ENCODE data around the gene MLH1. TPM values are rescaled to one million over a fixed set of nuclear protein-coding genes. Genes with fewer than 3 reads are reported as not detected.
"Not testable (repeated sequence)": the region's sequence is repeated elsewhere in the genome, so short reads cannot be mapped to it uniquely, and the experiment has no call there.

Gene MLH1
- total and polyA plus RNA-seq, 2 experiments from 2014 or later, result 27.8 to 36.3 TPM

GRCh38 chr3:37050282-37050681 is 57.0 kb downstream of the MLH1 start:
- Histone ChIP-seq H3K27ac (no peak overlapping the region), H3K9me3 (ENCODE audit: low read depth) (no peaks in the 10 kb centered on the region), H3F3A (ENCODE audit: insufficient read depth) (peaks cover 36% of the 10 kb centered on the region), H3K4me1 (ENCODE audit: insufficient read depth) (peaks cover 27% of the 10 kb centered on the region), H3K9ac (no peak overlapping the region), H3K4me2 (ENCODE audit: unreplicated experiment) (no peak overlapping the region), H2AFZ (no peak overlapping the region), H3K4me3 (no peak overlapping the region), H3K79me2 (ENCODE audit: insufficient read depth) (no peaks in the 10 kb centered on the region), H3K36me3 (ENCODE audit: low read depth) (peaks cover 67% of the 10 kb centered on the region), H3K27me3 (replicated peaks; ENCODE audit: insufficient read depth) (no peaks in the 10 kb centered on the region), H3K9me2 (ENCODE audit: insufficient read depth) (no peaks in the 10 kb centered on the region), H4K20me1 (ENCODE audit: insufficient read depth) (no peaks in the 10 kb centered on the region)
- no peak for TF ChIP-seq EZH2 (IDR thresholded peaks at IDR 0.05; ENCODE audit: insufficient read depth, poor library complexity, severe bottlenecking)
- TF ChIP-seq EZH2phosphoT487 (IDR thresholded peaks at IDR 0.05; ENCODE audit: insufficient read depth, low read depth), result no peak
- no peak for DNase-seq
- WGBS, 2 experiments (ENCODE audit: low coverage in 1 of 2, low lambda C conversion rate in 2 of 2, missing lambda C conversion rate in 2 of 2), result 100% methylated on average over 1 of the region's 1 CpG
- in situ Hi-C loops (cut with MboI), result no loop called here

- Histone ChIP-seq H3K27me3 (replicated peaks; ENCODE audit: insufficient read depth) (no peaks in the 10 kb centered on the region), H3K4me2 (ENCODE audit: unreplicated experiment) (peak overlapping the region; percentile 15), H3K9me2 (ENCODE audit: insufficient read depth) (no peaks in the 10 kb centered on the region), H3F3A (ENCODE audit: insufficient read depth) (peaks cover 53% of the 10 kb centered on the region), H3K36me3 (ENCODE audit: low read depth) (peaks cover 76% of the 10 kb centered on the region), H3K9me3 (ENCODE audit: low read depth) (no peaks in the 10 kb centered on the region), H3K79me2 (ENCODE audit: insufficient read depth) (0 out of 2 replicates have a peak, but pooled peaks cover 7% of the 10 kb centered on the region), H4K20me1 (ENCODE audit: insufficient read depth) (no peaks in the 10 kb centered on the region), H3K4me1 (ENCODE audit: insufficient read depth) (peaks cover 39% of the 10 kb centered on the region), H2AFZ (no peak overlapping the region), H3K9ac (no peak overlapping the region), H3K27ac (peak overlapping the region; percentile 88; the same call in 1 of the 2 replicates), H3K4me3 (no peak overlapping the region)
- no peak for DNase-seq
- TF ChIP-seq EZH2phosphoT487 (IDR thresholded peaks at IDR 0.05; ENCODE audit: insufficient read depth, low read depth) (no peak), EZH2 (IDR thresholded peaks at IDR 0.05; ENCODE audit: insufficient read depth, poor library complexity, severe bottlenecking) (no peak)
- in situ Hi-C loops (cut with MboI), result no loop called here
Measured at GRCh38 chr3:37052860-37053259, 59.5 kb downstream of the MLH1 start.

DNA sequence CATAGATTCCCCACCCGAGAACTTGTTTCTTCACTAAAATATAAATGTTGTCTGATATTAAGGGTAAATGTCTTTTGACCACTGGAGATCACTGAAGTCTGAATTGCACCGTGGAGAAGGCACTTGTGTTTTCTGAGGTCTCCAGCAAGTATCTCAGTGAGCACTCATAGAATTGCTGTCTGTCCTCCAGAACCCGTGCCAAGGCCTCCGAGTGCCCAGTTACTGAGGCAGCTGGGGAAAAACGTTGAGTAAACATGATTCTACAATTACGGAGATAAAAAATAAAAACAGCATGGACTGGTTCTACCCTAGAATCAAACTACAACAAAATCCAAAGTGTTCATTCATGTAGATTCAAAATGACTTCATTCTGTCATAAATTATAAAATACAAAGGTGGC is 60.0 kb downstream of the MLH1 start:
- Histone ChIP-seq H3F3A (ENCODE audit: insufficient read depth) (peaks cover 58% of the 10 kb centered on the region), H3K9me2 (ENCODE audit: insufficient read depth) (no peaks in the 10 kb centered on the region), H3K4me3 (no peak overlapping the region), H3K4me1 (ENCODE audit: insufficient read depth) (peaks cover 39% of the 10 kb centered on the region), H4K20me1 (ENCODE audit: insufficient read depth) (no peaks in the 10 kb centered on the region), H3K79me2 (ENCODE audit: insufficient read depth) (0 out of 2 replicates have a peak, but pooled peaks cover 8% of the 10 kb centered on the region), H2AFZ (no peak overlapping the region), H3K27me3 (replicated peaks; ENCODE audit: insufficient read depth) (no peaks in the 10 kb centered on the region), H3K27ac (peak overlapping the region; percentile 88), H3K4me2 (ENCODE audit: unreplicated experiment) (no peak overlapping the region), H3K9me3 (ENCODE audit: low read depth) (no peaks in the 10 kb centered on the region), H3K9ac (no peak overlapping the region), H3K36me3 (ENCODE audit: low read depth) (peaks cover 78% of the 10 kb centered on the region)
- peak; percentile 25 for DNase-seq
- no peak for TF ChIP-seq EZH2phosphoT487 (IDR thresholded peaks at IDR 0.05; ENCODE audit: insufficient read depth, low read depth)
- TF ChIP-seq EZH2 (IDR thresholded peaks at IDR 0.05; ENCODE audit: insufficient read depth, poor library complexity, severe bottlenecking), result no peak
- 39 to 40% methylated on average over 6 of the region's 6 CpGs for WGBS, 2 experiments (ENCODE audit: low coverage in 1 of 2, low lambda C conversion rate in 2 of 2, missing lambda C conversion rate in 2 of 2)
- in situ Hi-C loops (cut with MboI), result no loop called here

- no peaks in the 10 kb centered on the region for H3K9me2 ChIP-seq (ENCODE audit: insufficient read depth)
- 97 to 100% methylated on average over 2 of the region's 2 CpGs for WGBS, 2 experiments (ENCODE audit: low coverage in 1 of 2, low lambda C conversion rate in 2 of 2, missing lambda C conversion rate in 2 of 2)
- in situ Hi-C loops (cut with MboI), result no loop called here
- no peaks in the 10 kb centered on the region for H3K27me3 ChIP-seq (replicated peaks; ENCODE audit: insufficient read depth)
- peaks cover 59% of the 10 kb centered on the region for H3F3A ChIP-seq (ENCODE audit: insufficient read depth)
- no peak for TF ChIP-seq EZH2 (IDR thresholded peaks at IDR 0.05; ENCODE audit: insufficient read depth, poor library complexity, severe bottlenecking)
- no peak for TF ChIP-seq EZH2phosphoT487 (IDR thresholded peaks at IDR 0.05; ENCODE audit: insufficient read depth, low read depth)
- H3K4me3 ChIP-seq, result no peak overlapping the region
- H3K4me1 ChIP-seq (ENCODE audit: insufficient read depth), result peaks cover 39% of the 10 kb centered on the region
- no peaks in the 10 kb centered on the region for H3K9me3 ChIP-seq (ENCODE audit: low read depth)
- H3K79me2 ChIP-seq (ENCODE audit: insufficient read depth), result peaks cover 8% of the 10 kb centered on the region; the same call in 1 of the 2 replicates
- H2AFZ ChIP-seq, result no peak overlapping the region
- peak overlapping the region; percentile 30 for H3K4me2 ChIP-seq (ENCODE audit: unreplicated experiment)
- peak overlapping the region; percentile 55 for H3K9ac ChIP-seq
- H3K27ac ChIP-seq, result peak overlapping the region; percentile 88
- DNase-seq, result peak; percentile 13
- H4K20me1 ChIP-seq (ENCODE audit: insufficient read depth), result no peaks in the 10 kb centered on the region
- peaks cover 77% of the 10 kb centered on the region for H3K36me3 ChIP-seq (ENCODE audit: low read depth)
Measured at GRCh38 chr3:37053753-37054152, 60.4 kb downstream of the MLH1 start.

GRCh38 chr3:37054370-37054769 is 61.1 kb downstream of the MLH1 start:
- Histone ChIP-seq H3K27me3 (replicated peaks; ENCODE audit: insufficient read depth) (no peaks in the 10 kb centered on the region), H3K79me2 (ENCODE audit: insufficient read depth) (peaks cover 8% of the 10 kb centered on the region; the same call in 1 of the 2 replicates), H3K9me2 (ENCODE audit: insufficient read depth) (no peaks in the 10 kb centered on the region), H3K9me3 (ENCODE audit: low read depth) (no peaks in the 10 kb centered on the region), H3K4me3 (0 out of 2 replicates have a peak overlapping the region, but pooled peaks have one; percentile 1), H3K36me3 (ENCODE audit: low read depth) (peaks cover 77% of the 10 kb centered on the region), H3K4me1 (ENCODE audit: insufficient read depth) (peaks cover 39% of the 10 kb centered on the region), H4K20me1 (ENCODE audit: insufficient read depth) (no peaks in the 10 kb centered on the region), H2AFZ (no peak overlapping the region), H3F3A (ENCODE audit: insufficient read depth) (peaks cover 62% of the 10 kb centered on the region), H3K9ac (peak overlapping the region; percentile 55), H3K27ac (peak overlapping the region; percentile 88), H3K4me2 (ENCODE audit: unreplicated experiment) (peak overlapping the region; percentile 30)
- TF ChIP-seq EZH2phosphoT487 (IDR thresholded peaks at IDR 0.05; ENCODE audit: insufficient read depth, low read depth) (no peak), EZH2 (IDR thresholded peaks at IDR 0.05; ENCODE audit: insufficient read depth, poor library complexity, severe bottlenecking) (no peak)
- peak; percentile 95 for DNase-seq
- in situ Hi-C loops (cut with MboI), result no loop called here
- 0 to 3% methylated on average over 3 of the region's 3 CpGs for WGBS, 2 experiments (ENCODE audit: low coverage in 1 of 2, low lambda C conversion rate in 2 of 2, missing lambda C conversion rate in 2 of 2)

- H3K9ac ChIP-seq, result peak overlapping the region; percentile 55
- H3K27ac ChIP-seq, result peak overlapping the region; percentile 88
- H3K79me2 ChIP-seq (ENCODE audit: insufficient read depth); H3K4me3 ChIP-seq; H3K9me3 ChIP-seq (ENCODE audit: low read depth); in situ Hi-C loops (cut with MboI); H2AFZ ChIP-seq; H4K20me1 ChIP-seq (ENCODE audit: insufficient read depth); H3K9me2 ChIP-seq (ENCODE audit: insufficient read depth); H3K27me3 ChIP-seq (replicated peaks; ENCODE audit: insufficient read depth): not testable (repeated sequence)
- H3F3A ChIP-seq (ENCODE audit: insufficient read depth), result peaks cover 62% of the 10 kb centered on the region
- WGBS, 2 experiments (ENCODE audit: low coverage in 1 of 2, low lambda C conversion rate in 2 of 2, missing lambda C conversion rate in 2 of 2), result 75 to 78% methylated on average over 8 of the region's 8 CpGs
- peak; percentile 25 for DNase-seq
- H3K4me1 ChIP-seq (ENCODE audit: insufficient read depth), result peaks cover 39% of the 10 kb centered on the region
- H3K36me3 ChIP-seq (ENCODE audit: low read depth), result peaks cover 70% of the 10 kb centered on the region
- peak overlapping the region; percentile 30 for H3K4me2 ChIP-seq (ENCODE audit: unreplicated experiment)
Measured at GRCh38 chr3:37055077-37055476, 61.8 kb downstream of the MLH1 start.

Measured in GM23248 (cell line).